VCaP (cell line): Measurements from ENCODE around the gene CYTH3.

ENCODE experiments used
- H3K27ac ChIP-seq: fragments of 450-650 bp; 2 replicates; pipeline ENCODE4 v1.5.1; 2017
- TF ChIP-seq, protein P1 (sequence below): fragments of 450-650 bp; conservative IDR thresholded peaks from 2 replicates; pipeline ENCODE4 v1.5.1; 2017; ENCODE audit warnings: mild to moderate bottlenecking, moderate library complexity

CYTH3 gene

DNA sequence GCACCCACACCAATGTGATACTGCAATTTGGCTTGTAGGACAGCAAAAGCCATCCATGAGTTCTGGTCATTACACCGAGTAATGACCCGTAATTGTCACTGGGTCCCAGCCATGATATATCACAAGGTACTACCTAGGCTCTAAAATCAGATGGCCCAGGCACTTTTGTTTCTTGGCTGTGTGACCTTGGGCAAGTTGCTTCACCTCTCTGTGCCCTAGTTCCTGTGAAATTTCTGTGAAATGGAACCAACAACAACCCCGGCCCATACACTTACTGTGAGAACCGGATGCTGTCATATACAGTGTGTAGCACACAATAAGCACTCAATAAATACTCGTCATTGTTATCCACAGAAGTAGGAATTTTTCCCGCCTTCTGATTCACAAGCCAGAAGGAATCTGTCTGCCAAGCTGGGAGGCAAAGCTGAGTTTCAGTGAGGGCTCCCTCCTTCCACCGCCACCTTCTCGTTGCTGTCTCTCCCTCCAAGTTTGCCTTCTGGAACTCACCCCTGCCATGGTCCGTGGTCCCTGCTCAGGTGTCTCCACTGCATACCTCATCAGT lies 6.4 kb upstream of the CYTH3 start:
- H3K27ac ChIP-seq, result no peak overlapping the region
- TF ChIP-seq, protein P1, sequence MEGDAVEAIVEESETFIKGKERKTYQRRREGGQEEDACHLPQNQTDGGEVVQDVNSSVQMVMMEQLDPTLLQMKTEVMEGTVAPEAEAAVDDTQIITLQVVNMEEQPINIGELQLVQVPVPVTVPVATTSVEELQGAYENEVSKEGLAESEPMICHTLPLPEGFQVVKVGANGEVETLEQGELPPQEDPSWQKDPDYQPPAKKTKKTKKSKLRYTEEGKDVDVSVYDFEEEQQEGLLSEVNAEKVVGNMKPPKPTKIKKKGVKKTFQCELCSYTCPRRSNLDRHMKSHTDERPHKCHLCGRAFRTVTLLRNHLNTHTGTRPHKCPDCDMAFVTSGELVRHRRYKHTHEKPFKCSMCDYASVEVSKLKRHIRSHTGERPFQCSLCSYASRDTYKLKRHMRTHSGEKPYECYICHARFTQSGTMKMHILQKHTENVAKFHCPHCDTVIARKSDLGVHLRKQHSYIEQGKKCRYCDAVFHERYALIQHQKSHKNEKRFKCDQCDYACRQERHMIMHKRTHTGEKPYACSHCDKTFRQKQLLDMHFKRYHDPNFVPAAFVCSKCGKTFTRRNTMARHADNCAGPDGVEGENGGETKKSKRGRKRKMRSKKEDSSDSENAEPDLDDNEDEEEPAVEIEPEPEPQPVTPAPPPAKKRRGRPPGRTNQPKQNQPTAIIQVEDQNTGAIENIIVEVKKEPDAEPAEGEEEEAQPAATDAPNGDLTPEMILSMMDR, result no peak

DNA sequence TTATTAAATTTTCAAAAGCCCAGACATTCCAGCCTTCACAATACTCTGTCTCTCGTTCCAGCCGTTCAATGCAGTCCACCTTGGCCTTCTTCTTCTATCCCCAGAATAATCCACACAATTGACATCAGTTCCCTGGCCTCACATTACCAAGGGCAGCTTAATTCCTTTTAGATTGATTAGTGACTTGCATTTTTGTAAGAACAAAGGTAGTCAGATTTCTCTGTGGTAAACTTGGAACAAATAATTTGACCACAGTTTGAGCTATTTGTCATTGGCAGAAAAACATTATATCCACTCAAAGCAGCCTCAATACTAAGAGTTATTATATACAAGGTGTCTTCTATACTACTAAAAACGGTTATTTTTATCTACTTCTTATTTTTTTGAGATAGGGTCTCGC lies 5.1 kb upstream of the CYTH3 start:
- no peak overlapping the region for H3K27ac ChIP-seq
- TF ChIP-seq, protein P1, result no peak

DNA sequence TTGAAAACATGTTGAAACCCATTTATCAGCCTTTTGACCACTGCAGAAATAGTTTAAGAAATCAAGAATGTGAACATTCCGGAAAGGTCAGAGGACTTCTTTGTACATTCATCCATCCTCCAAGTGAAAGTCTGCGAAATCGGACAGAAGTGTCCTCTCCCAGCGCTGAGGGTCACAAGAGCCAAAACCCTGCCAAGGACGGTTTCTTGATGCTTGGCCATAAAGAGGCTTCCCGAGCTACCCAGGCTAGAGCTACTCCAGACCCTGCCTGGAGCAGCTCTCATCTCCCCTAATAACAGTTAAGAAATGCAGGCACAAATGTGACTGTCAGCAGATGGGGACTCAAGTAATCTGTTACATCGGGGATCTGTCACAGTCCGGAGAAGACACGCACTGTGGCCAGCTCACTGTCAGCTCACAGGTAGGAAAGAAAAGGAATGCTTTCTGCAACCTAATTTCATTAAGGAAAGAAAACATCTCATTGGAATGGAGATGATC lies 4.5 kb upstream of the CYTH3 start:
- TF ChIP-seq, protein P1, result no peak
- no peak overlapping the region for H3K27ac ChIP-seq

DNA sequence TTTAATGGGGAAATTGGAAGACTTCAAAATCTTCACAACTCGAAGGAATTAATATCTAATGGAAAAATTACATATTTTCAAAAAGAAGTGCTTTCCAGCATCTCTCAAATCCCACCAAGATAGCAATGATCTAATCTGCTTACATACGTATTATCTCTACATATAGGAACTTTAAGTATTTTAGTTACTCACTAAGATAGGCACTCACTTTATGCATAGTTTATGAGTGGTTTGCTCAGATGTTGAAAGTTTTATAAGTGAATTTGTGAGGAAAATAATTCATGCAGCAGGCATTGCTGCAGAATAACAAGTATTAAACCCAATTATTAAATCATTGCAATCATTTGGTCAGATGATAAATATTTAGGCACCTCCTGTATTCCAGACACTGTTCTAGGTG lies 2.3 kb upstream of the CYTH3 start:
- no peak overlapping the region for H3K27ac ChIP-seq
- TF ChIP-seq, protein P1, result no peak

DNA sequence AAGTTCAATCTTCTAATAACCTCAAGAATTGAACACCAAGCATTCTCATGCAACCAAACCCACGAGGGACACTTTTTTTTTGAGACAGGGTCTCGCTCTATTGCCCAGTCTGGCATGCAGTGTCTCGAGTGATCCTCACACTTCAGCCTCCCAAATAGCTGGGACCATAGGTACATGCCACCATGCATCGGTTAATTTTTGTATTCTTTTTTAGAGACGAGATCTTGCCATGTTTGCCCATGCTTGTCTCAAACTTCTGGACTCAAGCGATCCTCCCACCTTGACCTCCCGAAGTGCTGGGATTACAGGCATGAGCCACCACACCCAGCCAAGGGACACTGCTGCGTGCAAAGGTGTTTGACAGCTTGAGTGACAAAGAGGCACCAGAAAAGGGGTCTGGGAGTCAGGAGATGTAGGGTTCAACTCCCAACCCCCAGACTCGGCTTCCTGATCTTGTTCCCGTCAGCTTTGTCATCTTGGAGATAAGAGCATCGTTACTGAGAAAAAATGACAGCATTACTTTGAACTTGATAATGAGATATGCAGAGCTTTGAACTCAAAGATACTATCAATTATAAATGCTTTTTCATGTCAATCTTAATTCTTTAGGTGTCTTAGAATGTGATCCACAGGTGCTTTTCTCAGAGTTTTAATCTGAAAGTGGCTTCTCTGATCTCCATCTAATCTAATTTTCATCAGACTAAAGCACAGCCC lies 1.6 kb upstream of the CYTH3 start:
- TF ChIP-seq, protein P1, result no peak
- peak overlapping the region; percentile 98 for H3K27ac ChIP-seq

DNA sequence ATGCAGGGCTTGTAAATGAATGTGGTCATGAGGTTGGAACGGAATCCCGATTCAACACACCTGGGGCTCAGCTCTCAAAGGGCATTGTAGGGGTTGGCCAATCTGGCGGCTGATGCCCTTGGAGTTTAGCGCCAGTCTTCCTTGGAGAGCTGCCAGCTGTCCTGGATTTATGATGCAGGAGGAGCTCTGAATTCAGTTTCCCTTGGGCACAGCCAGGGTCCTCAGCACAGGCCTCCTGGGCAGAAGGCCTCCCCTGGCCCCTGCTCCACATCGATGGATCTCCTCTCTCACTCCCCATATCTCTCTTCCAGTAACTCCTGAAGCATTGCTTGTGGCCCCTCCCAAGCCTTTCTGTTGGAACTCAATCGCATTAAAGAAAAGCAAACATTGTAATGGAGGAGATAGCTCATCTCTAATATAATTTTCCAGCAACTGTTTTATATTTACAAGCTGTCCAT lies 985 bp upstream of the CYTH3 start:
- H3K27ac ChIP-seq, result peak overlapping the region; percentile 98
- TF ChIP-seq, protein P1, result no peak

DNA sequence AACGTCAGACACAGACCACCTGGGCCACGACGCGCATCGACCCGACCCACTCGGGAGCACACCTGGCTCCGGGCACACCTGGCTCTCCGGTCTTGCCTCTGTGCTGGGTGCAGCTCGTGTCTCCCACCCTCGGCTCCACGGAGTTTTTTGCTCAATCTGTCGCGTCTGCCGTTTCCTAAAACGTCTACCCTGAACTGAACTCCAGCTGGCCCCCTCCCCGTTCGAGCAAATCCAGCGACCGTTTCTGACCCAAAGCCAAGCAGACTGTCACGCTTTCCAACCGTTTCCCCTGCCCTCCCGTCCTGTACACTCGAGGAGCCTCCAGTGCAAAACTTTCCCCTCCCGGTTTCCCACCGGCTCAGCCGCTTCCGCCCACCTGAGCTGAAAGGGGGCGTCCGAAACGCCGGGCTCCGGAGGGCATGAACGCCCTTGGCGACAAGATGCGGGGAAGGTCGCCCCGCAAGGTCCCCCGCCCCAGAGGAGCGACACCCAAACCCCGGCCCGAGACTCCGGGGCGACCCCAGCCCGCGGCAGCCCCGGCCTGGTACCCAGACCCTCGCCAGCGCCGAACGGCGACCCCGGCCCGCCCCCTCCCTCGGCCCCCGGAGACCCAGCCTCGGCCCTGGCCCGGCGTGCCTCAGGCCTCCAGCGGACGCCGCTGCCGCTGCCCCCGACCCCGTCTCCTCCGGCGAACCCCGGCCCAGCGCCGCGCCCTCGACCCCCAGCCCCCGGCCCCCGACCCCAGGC lies 557 bp downstream of the CYTH3 start:
- peak overlapping the region; percentile 98 for H3K27ac ChIP-seq
- TF ChIP-seq, protein P1, result no peak
